Neural cell (in vitro differentiated cells): ENCODE data around the gene PBX1. TPM values are rescaled to one million over a fixed set of nuclear protein-coding genes. Genes with fewer than 3 reads are reported as not detected.

ENCODE experiments used
- H2AFZ ChIP-seq: fragments of 200-600, 300-800 bp; sonication (generic), shearing (Covaris generic); 2 replicates; pipeline ENCODE4 v1.6.0; 2014; ENCODE audit warnings: low read depth, mild to moderate bottlenecking, antibody characterized with exemption, low read length, moderate library complexity
- H3F3A ChIP-seq: fragments of 200-600 bp; shearing (Covaris generic); 2 replicates; pipeline ENCODE4 v1.6.1; 2016; ENCODE audit warnings: mild to moderate bottlenecking, moderate library complexity, mixed read lengths, antibody characterized with exemption, low read length; ENCODE audit not compliant: insufficient read depth, poor library complexity, severe bottlenecking
- H3K27ac ChIP-seq: fragments of 200-600, 300-800 bp; sonication (generic), shearing (Covaris generic); 2 replicates; pipeline ENCODE4 v1.5.1; 2014; ENCODE audit warnings: mild to moderate bottlenecking, low read length, moderate library complexity
- H3K27me3 ChIP-seq: fragments of 300-800, 200-600 bp; sonication (generic), shearing (Covaris generic); 2 replicates; pipeline ENCODE4 v1.6.0; 2014; ENCODE audit warnings: mild to moderate bottlenecking, low read depth, low read length, moderate library complexity; ENCODE audit not compliant: insufficient read depth
- H3K36me3 ChIP-seq: fragments of 300-800, 200-600 bp; sonication (generic), shearing (Covaris generic); 2 replicates; pipeline ENCODE4 v1.5.1; 2014; ENCODE audit warnings: mild to moderate bottlenecking, antibody characterized with exemption, low read length, moderate library complexity; ENCODE audit not compliant: insufficient read depth
- H3K4me2 ChIP-seq: fragments of 300-800, 200-600 bp; sonication (generic), shearing (Covaris generic); 2 replicates; pipeline ENCODE4 v1.6.0; 2014; ENCODE audit warnings: mild to moderate bottlenecking, low read length
- H3K4me3 ChIP-seq: fragments of 300-800, 200-600 bp; sonication (generic), shearing (Covaris generic); 2 replicates; pipeline ENCODE4 v1.5.1; 2014; ENCODE audit warnings: mild to moderate bottlenecking, low read length, moderate library complexity
- H3K79me2 ChIP-seq: fragments of 200-600 bp; shearing (Covaris generic); replicated peaks from 2 replicates; pipeline ENCODE4 v1.6.0; 2014; ENCODE audit warnings: mild to moderate bottlenecking, low read length, moderate library complexity; ENCODE audit not compliant: insufficient read depth
- H3K9ac ChIP-seq: fragments of 300-800, 200-600 bp; sonication (generic), shearing (Covaris generic); 2 replicates; pipeline ENCODE4 v1.6.1; 2016; ENCODE audit warnings: mild to moderate bottlenecking, low read length, mixed read lengths
- H3K9me2 ChIP-seq: fragments of 200-600 bp; shearing (Covaris generic); 2 replicates; pipeline ENCODE4 v1.6.1; 2016; ENCODE audit warnings: mild to moderate bottlenecking, low read length, mixed read lengths; ENCODE audit not compliant: insufficient read depth
- H3K9me3 ChIP-seq: fragments of 200-600, 300-800 bp; sonication (generic), shearing (Covaris generic); 2 replicates; pipeline ENCODE4 v1.6.1; 2016; ENCODE audit warnings: mild to moderate bottlenecking, mixed run types, low read length, moderate library complexity, mixed read lengths
- H4K20me1 ChIP-seq: fragments of 200-600 bp; shearing (Covaris generic); 2 replicates; pipeline ENCODE4 v1.6.1; 2016; ENCODE audit warnings: mild to moderate bottlenecking, mixed run types; ENCODE audit not compliant: insufficient read depth
- CTCF ChIP-seq: fragments of 450-650 bp; IDR thresholded peaks from 2 replicates; pipeline ENCODE4 v1.5.1; 2014; ENCODE audit warnings: antibody characterized with exemption, mild to moderate bottlenecking, moderate library complexity; ENCODE audit not compliant: poor library complexity, severe bottlenecking
- EP300 ChIP-seq: fragments of 450-650 bp; conservative IDR thresholded peaks from 2 replicates; pipeline ENCODE4 v1.6.1; 2014; ENCODE audit warnings: antibody characterized with exemption, mild to moderate bottlenecking, moderate library complexity; ENCODE audit not compliant: poor library complexity, severe bottlenecking
- EZH2 ChIP-seq: fragments of 200-600, 300-800 bp; shearing (Covaris generic), sonication (generic); IDR thresholded peaks from 2 replicates; pipeline ENCODE4 v1.6.1; 2014; ENCODE audit warnings: antibody characterized with exemption, low read length, borderline replicate concordance, mild to moderate bottlenecking; ENCODE audit not compliant: insufficient read depth, poor library complexity, severe bottlenecking
- MXI1 ChIP-seq: fragments of 450-650 bp; conservative IDR thresholded peaks from 2 replicates; pipeline ENCODE4 v1.6.1; 2014; ENCODE audit warnings: antibody characterized with exemption, mild to moderate bottlenecking; ENCODE audit not compliant: poor library complexity, severe bottlenecking
- POLR2AphosphoS5 ChIP-seq: IDR thresholded peaks from 2 replicates; pipeline ENCODE4 v1.6.1; 2012
- RAD21 ChIP-seq: fragments of 450-650 bp; conservative IDR thresholded peaks from 2 replicates; pipeline ENCODE4 v1.6.1; 2014; ENCODE audit warnings: antibody characterized with exemption, mild to moderate bottlenecking, moderate library complexity
- REST ChIP-seq: IDR thresholded peaks from 2 replicates; pipeline ENCODE4 v1.6.1; 2012; ENCODE audit warnings: borderline replicate concordance
- SMC3 ChIP-seq: fragments of 450-650 bp; conservative IDR thresholded peaks from 2 replicates; pipeline ENCODE4 v1.6.1; 2014; ENCODE audit warnings: antibody characterized with exemption, mild to moderate bottlenecking, moderate library complexity; ENCODE audit not compliant: poor library complexity
- TAF1 ChIP-seq: IDR thresholded peaks from 2 replicates; pipeline ENCODE4 v1.6.1; 2012; ENCODE audit warnings: low read depth
- polyA plus RNA-seq: library from polyadenylated mRNA; depleted of rRNA; stranded (reverse); fragments of >200 nt; gene quantifications from 2 replicates; pipeline ENCODE4 v1.2.3, GENCODE V29; 2014

The PBX1 gene
- polyA plus RNA-seq, 1 donor from 2014 or later: 42.4 TPM

DNA sequence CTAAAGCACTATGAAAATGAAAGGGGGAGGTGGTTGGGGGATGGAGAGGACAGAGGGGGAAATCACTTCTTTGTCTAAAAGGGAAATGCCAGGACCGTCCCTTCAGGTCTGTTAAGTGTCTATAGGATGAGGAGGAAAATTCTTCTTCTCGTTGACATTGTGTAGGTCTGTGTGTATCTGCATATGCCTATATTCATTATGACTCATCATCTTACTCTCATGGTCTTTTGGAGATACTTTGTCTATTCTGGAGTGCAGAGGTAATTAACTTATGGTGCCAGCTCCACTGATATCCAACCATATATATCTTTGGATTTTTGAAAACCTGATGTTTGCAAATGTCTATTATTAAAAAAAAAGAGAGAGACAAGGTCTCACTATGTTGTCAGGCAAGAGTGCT, 143.7 kb downstream of the PBX1 start:
- H3K4me2 ChIP-seq: no peak overlapping the region
- TF ChIP-seq MXI1 (no peak), POLR2AphosphoS5 (no peak), CTCF (no peak), SMC3 (no peak), EZH2 (no peak), RAD21 (no peak), EP300 (no peak), REST (no peak), TAF1 (no peak)
- H3K36me3 ChIP-seq: no peaks in the 10 kb centered on the region
- no peaks in the 10 kb centered on the region for H3K9me3 ChIP-seq
- H3F3A ChIP-seq: peaks cover 12% of the 10 kb centered on the region
- H3K9me2 ChIP-seq: no peaks in the 10 kb centered on the region
- no peak overlapping the region for H2AFZ ChIP-seq
- H3K9ac ChIP-seq: no peak overlapping the region
- no peaks in the 10 kb centered on the region for H4K20me1 ChIP-seq
- H3K27ac ChIP-seq: peak overlapping the region; percentile 87
- H3K4me3 ChIP-seq: no peak overlapping the region
- H3K27me3 ChIP-seq: no peaks in the 10 kb centered on the region
- H3K79me2 ChIP-seq: peaks cover 79% of the 10 kb centered on the region

- no peaks in the 10 kb centered on the region for H4K20me1 ChIP-seq
- TF ChIP-seq EZH2: no peak
- TF ChIP-seq RAD21: no peak
- TF ChIP-seq CTCF: peak; percentile 14
- no peaks in the 10 kb centered on the region for H3K9me3 ChIP-seq
- no peak overlapping the region for H2AFZ ChIP-seq
- peak overlapping the region; percentile 19 for H3K4me3 ChIP-seq
- peaks cover 9% of the 10 kb centered on the region for H3F3A ChIP-seq
- no peaks in the 10 kb centered on the region for H3K27me3 ChIP-seq
- peak overlapping the region; percentile 56 for H3K9ac ChIP-seq
- H3K27ac ChIP-seq: peak overlapping the region; percentile 87
- no peak overlapping the region for H3K4me2 ChIP-seq
- H3K36me3 ChIP-seq: no peaks in the 10 kb centered on the region
- peaks cover 79% of the 10 kb centered on the region for H3K79me2 ChIP-seq
- no peaks in the 10 kb centered on the region for H3K9me2 ChIP-seq
Measured at GRCh38 chr1:164703463-164703862, 144.5 kb downstream of the PBX1 start.
